ENCODE results near the gene CRIP2.

The CRIP2 gene

DNA sequence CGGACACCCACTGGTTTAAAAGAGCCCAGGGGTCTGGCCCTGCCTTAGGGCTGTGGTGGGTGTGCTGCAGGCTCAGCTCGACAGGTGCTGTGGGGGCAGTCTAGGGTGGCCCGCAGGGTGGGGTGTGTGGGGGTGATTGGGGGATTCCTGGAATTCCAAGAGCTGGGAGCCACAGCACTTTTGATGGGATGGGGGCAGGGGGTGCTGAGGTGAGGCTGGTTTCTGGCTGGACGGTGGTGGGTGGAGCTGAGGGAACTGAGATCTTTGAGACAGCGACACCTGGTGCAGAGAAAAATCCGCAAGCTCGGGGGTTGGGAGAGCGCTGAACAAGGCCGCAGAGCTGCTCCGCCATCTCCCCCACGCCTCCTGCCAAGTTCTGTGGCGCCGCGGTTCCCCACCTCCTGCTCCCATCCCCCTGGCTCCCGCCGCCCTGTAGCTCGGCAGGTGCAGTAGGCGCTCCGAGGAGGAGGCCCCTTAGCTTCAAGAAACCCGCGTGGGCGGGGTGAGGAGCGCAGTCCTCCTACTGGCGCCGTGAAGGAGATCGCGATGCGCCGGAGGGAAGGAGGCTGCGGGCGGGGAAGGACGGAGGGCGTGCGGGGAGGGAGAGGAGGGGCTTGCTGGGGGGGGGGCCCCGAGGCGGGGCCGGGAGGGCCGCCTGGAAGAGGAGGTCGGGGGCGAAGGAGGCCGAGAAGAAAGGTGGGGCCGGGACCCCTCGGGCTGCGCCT, 15.1 kb downstream of the CRIP2 start:
- DNase-seq: peak; percentile 34

DNA sequence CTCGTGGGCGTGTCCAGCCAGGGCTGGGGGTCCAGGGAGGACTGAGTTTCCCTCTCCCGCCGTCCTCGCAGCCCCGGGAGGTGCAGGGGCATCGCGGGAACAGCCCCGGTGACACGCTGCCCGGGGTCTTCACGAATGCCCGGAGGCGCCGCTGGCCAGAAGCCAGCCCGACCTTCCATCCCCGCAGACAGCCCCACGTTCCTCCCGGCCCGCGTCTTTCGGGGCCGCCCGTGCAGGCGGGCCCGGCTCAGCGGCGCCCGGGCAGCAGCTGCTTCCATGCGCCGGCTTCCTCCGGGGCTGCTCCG, 15.6 kb downstream of the CRIP2 start:
- DNase-seq: no peak

DNA sequence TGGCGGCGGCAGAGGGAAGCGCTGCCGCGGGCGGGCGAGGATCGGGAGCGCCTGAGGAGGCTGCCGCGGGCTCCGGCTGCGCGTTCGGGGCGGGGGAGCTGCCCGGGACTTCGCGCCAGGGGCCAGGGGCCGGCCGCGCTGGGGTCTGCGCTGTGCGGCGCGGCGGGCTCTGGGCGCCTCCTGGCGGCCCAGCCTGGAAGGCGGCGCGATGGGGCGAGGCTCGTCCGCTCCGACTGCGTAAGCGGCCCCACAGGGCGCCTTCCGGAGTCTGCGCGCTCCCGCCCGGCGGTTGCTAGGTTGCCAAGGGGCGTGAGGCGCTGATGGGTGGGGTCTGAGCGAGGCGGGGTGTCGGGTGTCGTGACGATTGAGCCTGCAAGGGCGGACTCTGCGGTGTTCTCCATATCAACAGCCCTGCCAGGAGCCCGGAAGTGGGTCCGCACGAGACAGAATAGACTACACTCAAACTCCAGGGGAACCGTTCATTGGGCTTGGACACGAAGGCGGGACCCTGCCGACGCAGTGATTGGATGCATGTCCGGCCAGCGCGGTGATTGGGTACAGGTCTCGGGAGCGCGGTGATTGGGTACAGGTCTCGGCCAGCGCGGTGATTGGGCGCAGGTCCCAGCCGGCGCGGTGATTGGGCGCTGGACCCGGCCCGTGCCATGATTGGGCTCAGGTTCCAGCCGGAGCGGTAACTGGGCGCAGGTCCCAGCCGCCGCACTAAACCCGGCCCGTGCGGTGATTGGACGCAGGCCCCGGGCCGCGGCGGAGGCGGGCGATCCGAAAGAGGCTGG, 16.1 kb downstream of the CRIP2 start, which contains the start of gene TEDC1:
Gene TEDC1, plus strand, starts transcription at position 675 of the 794 bp plus-strand sequence. CDS start 130 bp downstream, outside the sequence.
- DNase-seq: peak; percentile 95

- peak; percentile 24 for DNase-seq
These were observed 16.8 kb downstream of the CRIP2 start for GRCh38 chr14:105491366-105491973.

DNA sequence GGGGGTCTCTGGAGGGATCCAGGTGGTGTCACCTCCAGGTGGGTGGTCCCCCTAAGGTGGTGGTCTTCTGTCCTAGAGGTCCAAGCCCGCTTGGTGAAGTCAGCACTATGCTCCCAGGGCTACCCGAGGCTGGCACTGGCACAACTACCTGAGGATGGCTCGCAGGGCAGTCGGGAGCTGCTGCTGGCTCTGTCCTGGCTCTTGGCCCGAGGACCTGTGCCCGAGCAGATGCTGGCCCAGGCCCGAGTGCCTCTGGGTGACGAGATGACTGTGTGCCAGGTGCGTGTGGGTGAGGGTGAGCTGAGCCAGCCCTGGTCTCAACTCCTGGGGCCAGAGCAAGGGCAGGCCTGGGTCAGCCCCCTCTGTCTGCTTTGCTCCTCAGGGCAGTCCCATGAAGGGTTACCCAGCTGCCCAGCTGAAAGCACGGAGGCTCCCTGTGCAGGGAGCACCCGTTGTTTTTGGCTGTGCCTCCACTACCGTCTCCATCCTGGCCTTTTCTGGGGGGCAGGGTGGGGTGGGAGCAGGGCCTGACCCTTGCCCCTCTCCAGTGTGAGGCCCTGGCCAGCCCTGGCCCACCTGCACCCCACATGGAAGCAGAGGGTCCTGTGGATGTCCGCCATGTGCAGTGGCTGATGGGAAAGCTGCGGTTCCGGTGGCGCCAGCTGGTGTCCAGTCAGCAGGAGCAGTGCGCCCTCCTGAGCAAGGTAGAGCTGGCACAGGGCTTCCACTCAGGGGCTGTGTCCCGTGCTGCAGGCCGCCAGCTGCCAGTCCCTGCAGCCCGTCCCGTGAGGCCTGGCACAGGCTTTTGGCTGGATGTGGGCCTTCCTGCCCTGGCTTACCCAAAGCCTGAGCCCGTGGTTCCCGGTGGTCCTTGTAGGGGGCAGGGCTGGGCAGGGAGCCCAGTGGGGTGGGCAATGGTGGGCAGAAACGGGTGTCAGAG, 17.7 kb downstream of the CRIP2 start:
- no peak for DNase-seq

- DNase-seq: no peak
These were observed 18.6 kb downstream of the CRIP2 start for GRCh38 chr14:105492971-105493871.

- DNase-seq: no peak
These were observed 19.4 kb downstream of the CRIP2 start for GRCh38 chr14:105493921-105494605.

- no peak for DNase-seq
These were observed 19.9 kb downstream of the CRIP2 start for GRCh38 chr14:105494606-105494929.

DNA sequence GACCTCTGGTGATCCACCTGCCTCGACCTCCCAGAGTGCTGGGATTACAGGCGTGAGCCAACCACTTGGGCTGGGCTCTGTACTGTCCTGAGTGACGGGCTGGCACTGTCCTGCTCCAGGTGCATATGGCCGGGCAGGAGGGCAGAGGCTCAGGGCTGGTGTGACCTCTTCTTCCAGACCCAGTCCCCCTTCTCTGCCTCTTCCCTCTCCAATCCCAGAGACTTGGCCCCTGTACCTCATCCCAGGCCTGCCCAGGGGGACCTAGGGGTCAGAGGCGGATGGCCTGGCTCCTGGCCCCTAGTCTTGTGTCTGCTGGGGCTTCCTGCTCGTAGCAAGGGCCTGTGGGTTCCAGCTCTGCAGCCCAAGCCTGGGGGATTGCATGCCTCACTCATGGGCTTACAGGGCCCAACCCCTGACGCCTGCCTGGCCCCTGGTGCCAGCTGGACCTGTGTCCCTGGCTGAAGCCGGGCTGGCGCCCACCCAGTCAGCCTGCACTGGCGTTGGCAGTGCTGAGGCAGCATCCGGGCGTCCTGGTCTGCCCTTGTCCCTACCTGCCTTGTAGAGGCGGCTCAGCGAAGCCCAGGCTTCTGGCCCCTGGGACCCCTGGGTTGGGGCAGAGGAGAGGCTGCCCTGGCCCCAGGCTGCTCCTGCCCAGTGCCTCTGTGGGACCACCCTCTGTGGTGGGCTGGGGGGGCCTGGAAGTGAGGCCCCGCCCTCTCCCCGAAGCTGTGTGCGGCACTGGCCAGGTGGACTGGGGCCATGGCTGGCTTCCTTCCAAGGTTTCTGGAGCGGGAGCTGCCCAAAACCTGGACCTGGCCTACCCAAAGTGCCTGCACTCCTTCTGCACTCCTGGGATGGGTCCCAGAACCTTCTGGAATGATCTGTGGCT, 20.7 kb downstream of the CRIP2 start:
- no peak for DNase-seq

GRCh38 chr14:105495990-105496830, 21.6 kb downstream of the CRIP2 start:
- no peak for DNase-seq

DNA sequence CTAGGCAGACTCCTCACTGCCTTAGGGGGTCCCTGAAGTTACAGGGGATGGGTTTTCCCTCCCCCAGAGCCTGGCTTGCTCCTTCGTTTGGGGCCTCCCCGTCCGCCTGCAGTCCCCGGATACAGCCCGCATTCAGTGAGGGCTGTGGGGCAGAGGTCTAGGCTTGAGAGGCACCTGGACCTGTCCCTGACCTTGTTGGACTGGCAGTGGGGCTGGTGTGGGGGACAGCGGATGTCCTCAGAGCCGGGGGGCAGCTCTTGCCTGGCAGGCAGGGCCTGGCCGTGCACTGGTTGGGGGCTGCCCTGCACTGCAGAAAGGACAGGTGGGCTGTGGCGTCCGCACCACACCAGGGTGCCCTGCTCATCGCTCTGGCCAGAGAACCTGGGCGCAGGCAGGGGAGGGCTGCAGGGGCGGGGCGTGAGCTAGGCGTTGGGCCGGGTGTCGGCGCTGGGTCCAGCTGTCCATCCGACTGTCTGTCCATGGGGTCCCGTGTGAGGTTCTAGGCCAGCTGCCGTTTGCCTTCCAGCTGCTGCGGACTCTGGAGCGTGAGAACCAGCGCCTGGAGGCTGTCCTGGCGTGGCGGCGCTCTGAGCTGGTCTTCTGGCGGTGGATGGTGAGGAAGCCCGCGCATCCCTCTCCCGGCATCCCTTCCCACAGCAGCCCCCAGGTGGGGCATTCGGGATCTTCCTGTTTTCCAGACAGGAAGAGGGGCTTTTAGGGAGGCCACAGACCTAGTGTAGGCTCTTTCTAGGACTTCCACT, 22.4 kb downstream of the CRIP2 start:
- no peak for DNase-seq

DNA sequence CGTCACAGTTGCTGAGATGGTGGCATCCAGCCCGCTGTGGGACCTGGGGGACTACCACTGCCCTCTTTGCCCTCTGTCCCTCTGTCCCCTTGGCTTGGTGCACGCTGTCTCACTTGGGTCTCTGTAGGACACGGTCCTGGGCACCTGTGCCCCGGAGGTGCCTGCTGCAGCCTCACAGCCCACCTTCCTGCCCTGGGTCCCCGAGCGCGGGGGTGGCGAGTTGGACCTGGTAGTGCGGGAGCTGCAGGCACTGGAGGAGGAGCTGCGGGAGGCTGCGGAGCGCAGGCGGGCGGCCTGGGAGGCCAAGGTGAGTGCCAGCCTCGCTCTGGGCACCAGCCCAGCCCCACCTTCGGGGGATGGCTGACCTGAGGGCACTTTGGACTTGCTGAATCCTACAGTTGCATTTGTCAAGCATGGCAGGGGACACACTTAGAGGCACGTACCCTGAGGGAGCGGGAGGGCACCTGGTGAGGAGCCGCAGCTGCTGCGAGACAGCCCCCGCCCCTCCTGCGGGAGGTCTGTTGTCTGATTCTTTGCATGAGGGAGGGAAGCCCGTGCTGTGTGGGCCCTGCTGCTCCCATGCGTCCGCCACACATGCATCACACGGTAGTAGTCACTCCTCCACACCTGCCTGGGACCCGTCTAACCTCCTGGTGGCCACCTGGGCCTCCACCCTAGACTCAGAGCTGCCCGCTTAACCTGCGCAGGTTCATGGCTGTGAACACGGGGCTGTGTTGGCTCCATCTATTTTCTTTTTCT, 23.2 kb downstream of the CRIP2 start:
- DNase-seq: no peak

DNA sequence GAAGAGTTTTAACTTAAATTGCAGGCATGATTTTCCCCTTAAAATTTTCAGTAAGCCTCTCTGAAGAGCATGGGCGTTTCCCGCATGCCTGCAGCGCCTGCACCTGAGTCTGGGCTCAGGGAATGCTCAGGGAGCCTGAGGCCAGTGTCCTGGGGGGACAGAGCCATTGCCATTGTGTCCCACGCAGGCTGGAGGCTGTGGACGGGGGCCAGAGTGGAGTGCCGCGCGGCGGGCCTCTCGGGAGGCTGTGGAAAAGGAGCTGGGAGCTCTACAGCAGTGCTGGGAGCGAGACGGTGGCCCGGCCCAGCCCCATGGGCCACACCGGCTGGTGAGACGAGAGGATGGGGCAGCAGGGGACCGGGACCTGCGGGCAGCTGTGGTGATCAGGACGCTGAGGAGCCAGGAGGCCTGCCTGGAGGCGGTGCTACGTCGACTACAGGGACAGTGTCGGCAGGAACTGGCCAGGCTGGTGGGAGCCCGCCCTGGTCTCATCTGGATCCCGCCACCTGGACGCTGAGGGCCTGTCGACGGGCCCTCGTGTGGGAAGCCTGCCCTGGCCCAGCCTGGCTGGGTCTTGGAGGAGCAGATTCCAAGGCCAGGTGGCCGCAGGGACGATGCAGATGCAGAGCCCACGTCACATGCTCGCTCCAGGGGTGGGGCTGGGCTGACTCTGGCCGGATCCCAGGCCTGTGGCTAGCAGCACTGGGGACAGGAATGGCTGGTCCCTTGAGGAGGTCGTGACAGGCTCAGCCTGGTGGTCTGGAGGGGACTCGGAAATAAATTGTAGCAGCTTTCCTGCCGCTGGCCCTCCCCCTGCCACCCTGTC, 24.0 kb downstream of the CRIP2 start:
- no peak for DNase-seq

DNA sequence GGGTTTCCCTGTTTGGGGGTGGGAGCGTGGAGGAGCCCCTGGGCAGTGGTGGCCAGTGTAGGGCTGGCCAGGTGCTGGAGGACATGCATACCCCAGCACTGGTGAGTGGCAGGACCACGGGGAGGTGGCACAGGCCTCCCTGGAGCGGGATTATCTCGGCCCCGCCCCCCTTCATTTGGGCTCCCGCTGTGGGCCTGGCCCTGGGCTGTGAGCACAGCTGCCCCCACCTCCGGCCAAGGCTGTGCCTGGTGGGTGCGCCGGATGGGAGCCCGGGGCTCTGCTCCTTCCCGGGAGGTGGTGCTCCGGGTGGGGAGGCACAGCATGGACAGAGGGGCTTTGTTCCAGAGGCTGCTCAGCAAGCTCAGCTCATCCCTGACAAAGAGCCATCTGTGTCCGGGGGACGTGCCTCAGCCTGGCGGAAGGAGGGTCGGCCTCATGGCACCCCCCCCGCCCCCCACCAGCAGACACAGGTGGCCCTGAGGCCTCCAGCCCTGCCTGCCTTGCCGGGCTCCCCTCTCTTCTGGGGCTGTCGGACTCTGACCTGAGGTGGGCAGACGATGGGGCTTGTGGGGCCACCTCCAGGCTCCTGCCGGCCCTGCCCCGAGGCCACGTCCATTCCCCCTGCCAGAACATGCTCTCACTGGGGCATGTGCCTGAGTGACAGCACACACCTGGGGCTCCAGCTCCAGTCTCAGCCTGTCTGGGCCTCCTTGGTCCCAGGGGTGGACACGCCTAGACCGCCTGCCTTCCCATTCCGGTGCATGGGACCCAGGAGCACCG, 24.8 kb downstream of the CRIP2 start:
- no peak for DNase-seq

DNA sequence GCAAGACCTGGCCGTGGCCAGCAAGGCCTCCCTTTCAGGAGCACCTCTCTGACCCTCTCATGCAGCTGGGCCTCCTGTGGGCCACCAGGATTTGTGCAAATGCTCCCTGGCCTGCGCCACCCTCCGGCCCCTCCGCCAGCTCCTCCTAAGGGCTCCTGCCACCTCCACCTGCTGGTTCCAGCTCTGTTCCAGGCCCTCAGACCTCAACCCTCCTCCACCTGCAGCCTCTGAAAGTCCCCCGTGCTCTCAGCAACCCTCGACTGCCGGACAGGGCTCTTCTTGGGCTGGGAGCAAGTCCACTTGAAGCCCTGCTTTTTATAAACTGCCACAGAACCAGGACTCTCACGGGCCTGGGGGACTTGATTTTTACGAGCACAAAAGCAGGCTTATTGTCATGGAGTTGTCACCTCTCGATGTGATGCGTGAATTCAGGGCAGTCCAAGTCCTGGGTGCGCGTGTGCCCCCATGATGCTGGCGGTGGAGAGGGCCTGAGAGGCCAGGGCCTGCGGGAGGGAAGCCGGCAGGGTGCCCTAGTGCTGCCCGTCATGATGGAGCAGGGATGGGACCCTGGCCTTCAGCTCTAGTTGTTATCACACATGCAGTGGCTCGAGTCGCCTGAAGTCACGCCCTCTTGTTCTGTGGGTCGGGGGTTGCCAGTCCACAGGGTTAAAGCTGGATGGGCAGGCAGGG, 25.6 kb downstream of the CRIP2 start:
- DNase-seq: no peak

All from GF-D8 (cell line).